Bronchial epithelial cell (primary cell): Measurements from ENCODE around the gene RAD52. TPM values are rescaled to one million over a fixed set of nuclear protein-coding genes. Genes with fewer than 3 reads are reported as not detected.
A peak's percentile ranks its signal among the peaks of the same experiment; 100 is the strongest.

Source experiments
- DNase-seq: peaks from one replicate; pipeline ENCODE4 v3.0.0-alpha.2; 2010; ENCODE audit warnings: low read depth
- FAIRE-seq: peaks from 2 replicates; lab custom pipeline; 2011; peaks lifted over from hg19 to GRCh38; lab: Jason Lieb, UNC
- H3K27me3 ChIP-seq: 2 replicates; pipeline ENCODE4 v1.5.1; 2011; ENCODE audit warnings: low read length; ENCODE audit not compliant: control insufficient read depth, insufficient read depth
- H3K36me3 ChIP-seq: 2 replicates; pipeline ENCODE4 v1.5.1; 2011; ENCODE audit warnings: low read length; ENCODE audit not compliant: control insufficient read depth, insufficient read depth
- H3K4me3 ChIP-seq: 2 replicates; pipeline ENCODE4 v1.5.1; 2011; ENCODE audit warnings: mild to moderate bottlenecking, low read depth, low read length, control low read depth
- total RNA-seq: library from RNA; depleted of rRNA; stranded (reverse); fragments of >200 nt; gene quantifications from 2 replicates; pipeline ENCODE4 v1.2.1, GENCODE V29; 2014
- TF ChIP-seq, protein P1 (sequence below): IDR thresholded peaks from 2 replicates; pipeline ENCODE4 v1.5.1; 2011; ENCODE audit warnings: mild to moderate bottlenecking, moderate library complexity, low read length, control low read depth, inconsistent platforms; ENCODE audit not compliant: insufficient read depth, severe bottlenecking

RAD52 gene
- total RNA-seq, 1 donor from 2014 or later, result 16.3 TPM

GRCh38 chr12:981961-982360 is 32.5 kb upstream of the RAD52 start:
- H3K27me3 ChIP-seq, result no peaks in the 10 kb centered on the region
- DNase-seq, result no peak
- no peak overlapping the region for H3K4me3 ChIP-seq
- TF ChIP-seq, protein P1, sequence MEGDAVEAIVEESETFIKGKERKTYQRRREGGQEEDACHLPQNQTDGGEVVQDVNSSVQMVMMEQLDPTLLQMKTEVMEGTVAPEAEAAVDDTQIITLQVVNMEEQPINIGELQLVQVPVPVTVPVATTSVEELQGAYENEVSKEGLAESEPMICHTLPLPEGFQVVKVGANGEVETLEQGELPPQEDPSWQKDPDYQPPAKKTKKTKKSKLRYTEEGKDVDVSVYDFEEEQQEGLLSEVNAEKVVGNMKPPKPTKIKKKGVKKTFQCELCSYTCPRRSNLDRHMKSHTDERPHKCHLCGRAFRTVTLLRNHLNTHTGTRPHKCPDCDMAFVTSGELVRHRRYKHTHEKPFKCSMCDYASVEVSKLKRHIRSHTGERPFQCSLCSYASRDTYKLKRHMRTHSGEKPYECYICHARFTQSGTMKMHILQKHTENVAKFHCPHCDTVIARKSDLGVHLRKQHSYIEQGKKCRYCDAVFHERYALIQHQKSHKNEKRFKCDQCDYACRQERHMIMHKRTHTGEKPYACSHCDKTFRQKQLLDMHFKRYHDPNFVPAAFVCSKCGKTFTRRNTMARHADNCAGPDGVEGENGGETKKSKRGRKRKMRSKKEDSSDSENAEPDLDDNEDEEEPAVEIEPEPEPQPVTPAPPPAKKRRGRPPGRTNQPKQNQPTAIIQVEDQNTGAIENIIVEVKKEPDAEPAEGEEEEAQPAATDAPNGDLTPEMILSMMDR, result no peak
- no peak for FAIRE-seq
- no peaks in the 10 kb centered on the region for H3K36me3 ChIP-seq

DNA sequence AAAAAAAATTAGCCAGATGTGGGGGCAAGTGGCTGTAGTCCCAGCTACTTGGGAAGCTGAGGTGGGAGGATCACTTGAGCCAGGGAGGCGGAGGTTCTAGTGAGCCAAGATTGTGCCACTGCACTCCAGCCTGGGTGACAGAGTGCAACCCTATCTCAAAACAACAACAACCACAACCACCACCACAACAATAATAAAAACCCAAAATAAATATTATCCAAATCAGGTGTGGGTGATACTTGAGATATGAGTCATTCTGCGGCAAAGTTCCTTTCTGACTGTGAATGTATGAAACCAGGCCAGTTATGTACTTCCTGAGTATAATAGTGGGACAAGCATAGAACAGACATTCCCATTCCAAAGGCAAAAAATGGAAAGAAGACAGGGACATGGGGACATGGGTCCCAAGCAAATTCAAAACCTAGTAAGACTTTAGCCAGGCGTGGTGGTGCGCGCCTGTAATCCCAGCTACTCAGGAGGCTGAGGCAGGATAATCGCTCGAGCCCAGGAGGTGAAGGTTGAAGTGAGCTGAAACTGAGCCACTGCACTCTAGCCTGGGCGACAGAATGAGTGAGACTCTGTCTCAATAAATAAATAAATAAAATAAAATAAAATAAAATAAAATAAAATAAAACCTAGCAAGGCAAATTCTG is 31.8 kb upstream of the RAD52 start:
- Histone ChIP-seq H3K36me3 (no peaks in the 10 kb centered on the region), H3K27me3 (no peaks in the 10 kb centered on the region), H3K4me3 (no peak overlapping the region)
- FAIRE-seq (no peak), DNase-seq (peak; percentile 70)
- TF ChIP-seq, protein P1, result no peak

DNA sequence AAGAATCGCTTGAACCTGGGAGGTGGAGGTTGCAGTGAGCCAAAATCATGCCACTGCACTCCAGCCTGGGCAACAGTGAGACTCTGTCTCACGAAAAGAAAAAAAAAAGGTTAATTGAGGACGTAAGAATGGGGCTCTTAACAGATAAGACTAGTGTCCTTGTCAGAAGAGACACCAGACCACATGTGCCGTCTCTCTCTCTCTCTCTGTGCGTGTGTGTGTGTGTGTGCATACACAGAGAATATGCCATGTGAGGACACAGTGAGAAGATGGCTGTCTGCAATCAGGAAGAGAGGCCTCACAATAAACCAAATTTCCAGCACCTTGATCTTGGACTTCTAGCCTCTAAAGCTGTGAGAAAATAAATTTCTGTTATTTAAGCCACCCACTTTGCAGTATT is 29.9 kb upstream of the RAD52 start:
- H3K36me3 ChIP-seq, result no peaks in the 10 kb centered on the region
- H3K4me3 ChIP-seq, result no peak overlapping the region
- FAIRE-seq (no peak), DNase-seq (no peak)
- TF ChIP-seq, protein P1, result no peak
- no peaks in the 10 kb centered on the region for H3K27me3 ChIP-seq

DNA sequence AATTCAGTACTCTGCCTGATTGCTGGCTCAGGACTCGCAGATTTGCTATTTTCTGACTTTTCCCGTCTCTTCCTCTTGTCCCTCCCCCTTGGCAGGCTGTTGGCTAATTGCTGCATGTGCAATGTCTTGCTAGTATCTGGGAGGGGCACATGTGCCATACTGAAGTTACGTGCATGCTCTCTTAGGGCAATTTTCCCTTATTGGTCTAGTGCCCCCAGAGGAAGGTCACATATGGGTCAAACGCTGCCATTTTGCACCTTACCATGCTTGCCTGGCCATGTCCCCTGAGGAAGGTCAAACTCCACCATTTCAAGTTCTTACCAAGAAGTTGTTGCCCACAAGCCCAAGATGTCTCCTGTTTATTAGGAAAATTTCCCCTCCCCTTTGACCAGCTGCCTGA is 27.7 kb upstream of the RAD52 start:
- no peak for FAIRE-seq

GRCh38 chr12:976644-977043 is 27.1 kb upstream of the RAD52 start:
- FAIRE-seq (no peak), DNase-seq (no peak)
- H3K36me3 ChIP-seq, result no peaks in the 10 kb centered on the region
- H3K4me3 ChIP-seq, result no peak overlapping the region
- TF ChIP-seq, protein P1, result no peak
- no peaks in the 10 kb centered on the region for H3K27me3 ChIP-seq

More for the DNA sequence above, 27.7 kb upstream of the RAD52 start:
- no peak for DNase-seq
- Histone ChIP-seq H3K4me3 (no peak overlapping the region), H3K36me3 (no peaks in the 10 kb centered on the region), H3K27me3 (no peaks in the 10 kb centered on the region)
- TF ChIP-seq, protein P1, result no peak

DNA sequence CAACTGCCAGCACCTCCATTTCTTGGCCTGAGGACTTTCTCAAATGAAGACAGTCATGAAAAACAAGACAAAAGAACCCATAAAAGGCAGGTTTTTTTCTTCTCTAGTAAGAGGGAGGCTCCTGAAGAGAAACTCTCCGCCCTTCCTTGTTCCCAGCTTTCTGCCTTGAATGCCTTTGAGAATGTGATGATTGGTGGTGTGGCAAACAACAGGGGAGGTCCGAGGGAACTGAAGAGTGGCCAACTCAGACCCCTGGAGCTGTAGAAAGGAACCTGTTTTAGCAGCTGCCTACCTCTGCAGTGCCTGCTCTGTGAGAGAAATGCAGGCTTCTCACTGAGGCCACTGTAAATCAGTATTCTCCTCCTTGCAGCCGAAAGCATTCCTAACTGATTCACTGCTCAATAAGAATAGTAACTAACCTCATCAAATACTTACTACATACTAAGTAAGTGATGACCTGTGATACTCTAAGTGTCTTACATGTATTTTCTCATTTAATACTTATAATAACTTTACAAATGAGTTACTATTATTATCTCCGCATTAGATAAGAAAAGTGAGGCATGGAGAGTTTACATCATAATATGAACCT is 24.9 kb upstream of the RAD52 start:
- no peak for FAIRE-seq
- TF ChIP-seq, protein P1, result no peak
- DNase-seq, result no peak

More for the DNA sequence above, 24.9 kb upstream of the RAD52 start:
- no peaks in the 10 kb centered on the region for H3K36me3 ChIP-seq
- H3K4me3 ChIP-seq, result no peak overlapping the region
- no peaks in the 10 kb centered on the region for H3K27me3 ChIP-seq
